ENCODE measurements around the gene GUCY1A1. TPM values are rescaled to one million over a fixed set of nuclear protein-coding genes. Genes with fewer than 3 reads are reported as not detected.

Gene GUCY1A1
- total RNA-seq, 1 experiment from 2014 or later: 0.20 TPM

- TF ChIP-seq ZNF317 (CRISPR knock-in tag; IDR thresholded peaks at IDR 0.05; ENCODE audit: borderline replicate concordance, low read depth) (no peak), MLX (CRISPR knock-in tag; IDR thresholded peaks at IDR 0.05) (no peak), ATF3 (CRISPR knock-in tag; conservative IDR thresholded peaks at IDR 0.05) (no peak), SMAD3 (CRISPR knock-in tag; IDR thresholded peaks at IDR 0.05; ENCODE audit: borderline replicate concordance) (no peak), ZNF512 (CRISPR knock-in tag; IDR thresholded peaks at IDR 0.05; ENCODE audit: borderline replicate concordance) (no peak), GTF2I (CRISPR knock-in tag; conservative IDR thresholded peaks at IDR 0.05) (no peak), MXD4 (CRISPR knock-in tag; IDR thresholded peaks at IDR 0.05; ENCODE audit: borderline replicate concordance) (no peak)
Observed at GRCh38 chr4:155676430-155676825, 9.8 kb downstream of the GUCY1A1 start (continued).

- CTCF ChIA-PET: no interaction called here
- Mint-ChIP-seq H3K9me3 (no peaks in the 10 kb centered on the region), H3K4me1 (peaks cover 4% of the 10 kb centered on the region; the same call in 1 of the 2 replicates), H3K4me3 (no peak overlapping the region), H3K36me3 (no peaks in the 10 kb centered on the region), H3K27ac (no peak overlapping the region), H3K27me3 (ENCODE audit: low read depth) (peaks cover 7% of the 10 kb centered on the region)
- ATAC-seq (no peak), DNase-seq (ENCODE audit: low spot score) (no peak)
- TF ChIP-seq OVOL2 (CRISPR knock-in tag; IDR thresholded peaks at IDR 0.05; ENCODE audit: borderline replicate concordance): no peak
- no peak for TF ChIP-seq ZNF317 (CRISPR knock-in tag; IDR thresholded peaks at IDR 0.05; ENCODE audit: borderline replicate concordance, low read depth)
- no peak for TF ChIP-seq SMAD4 (CRISPR knock-in tag; IDR thresholded peaks at IDR 0.05)
- no peak for TF ChIP-seq NR3C1 (CRISPR knock-in tag; conservative IDR thresholded peaks at IDR 0.05; ENCODE audit: low read depth)
- TF ChIP-seq GTF2I (CRISPR knock-in tag; conservative IDR thresholded peaks at IDR 0.05): no peak
- TF ChIP-seq CTCF (IDR thresholded peaks at IDR 0.05): no peak
- TF ChIP-seq GRHL2 (CRISPR knock-in tag; IDR thresholded peaks at IDR 0.05; ENCODE audit: insufficient replicate concordance, severe bottlenecking): no peak
- TF ChIP-seq ZNF232 (CRISPR knock-in tag; IDR thresholded peaks at IDR 0.05): no peak
- TF ChIP-seq PRRX2 (CRISPR knock-in tag; IDR thresholded peaks at IDR 0.05): no peak
- TF ChIP-seq ZNF121 (CRISPR knock-in tag; IDR thresholded peaks at IDR 0.05): no peak
- TF ChIP-seq EMX1 (CRISPR knock-in tag; IDR thresholded peaks at IDR 0.05): no peak
- TF ChIP-seq JUN (CRISPR knock-in tag; IDR thresholded peaks at IDR 0.05): no peak
- no peak for TF ChIP-seq PREB (CRISPR knock-in tag; IDR thresholded peaks at IDR 0.05; ENCODE audit: borderline replicate concordance)
- POLR2A ChIA-PET: no interaction called here
Observed at GRCh38 chr4:155678011-155678410, 11.4 kb downstream of the GUCY1A1 start.

- DNase-seq (ENCODE audit: low spot score) (no peak), ATAC-seq (no peak)
- no peak overlapping the region for H3K27ac Mint-ChIP-seq
- no peaks in the 10 kb centered on the region for H3K36me3 Mint-ChIP-seq
- H3K27me3 Mint-ChIP-seq (ENCODE audit: low read depth): no peaks in the 10 kb centered on the region
- no peaks in the 10 kb centered on the region for H3K9me3 Mint-ChIP-seq
- peaks cover 4% of the 10 kb centered on the region; the same call in 1 of the 2 replicates for H3K4me1 Mint-ChIP-seq
- ChIA-PET CTCF (no interaction called here), POLR2A (no interaction called here)
- TF ChIP-seq FOXK1 (CRISPR knock-in tag; IDR thresholded peaks at IDR 0.05): no peak
- no peak overlapping the region for H3K4me3 Mint-ChIP-seq
Observed at GRCh38 chr4:155679343-155679742, 12.7 kb downstream of the GUCY1A1 start.

Measured in WTC11 (cell line).